Muscle of back (tissue), 11 donors: ENCODE measurements around the gene RNLS. TPM values are rescaled to one million over a fixed set of nuclear protein-coding genes. Genes with fewer than 3 reads are reported as not detected.

ENCODE experiments used
- DNase-seq, 3 donors: peaks; one replicate each; pipeline versions ENCODE4 v3.0.0 to v3.0.0-alpha.2; 2013
- polyA plus RNA-seq, 10 donors: library from polyadenylated mRNA; unstranded; fragments of 120-200 nt; gene quantifications; one replicate each; pipeline ENCODE4 v1.2.1, GENCODE V29; 2013; ENCODE audit not compliant: insufficient read length in 10 of 10

The RNLS gene
- polyA plus RNA-seq, 10 donors: 2.1 to 4.1 (median 3.2) TPM

DNA sequence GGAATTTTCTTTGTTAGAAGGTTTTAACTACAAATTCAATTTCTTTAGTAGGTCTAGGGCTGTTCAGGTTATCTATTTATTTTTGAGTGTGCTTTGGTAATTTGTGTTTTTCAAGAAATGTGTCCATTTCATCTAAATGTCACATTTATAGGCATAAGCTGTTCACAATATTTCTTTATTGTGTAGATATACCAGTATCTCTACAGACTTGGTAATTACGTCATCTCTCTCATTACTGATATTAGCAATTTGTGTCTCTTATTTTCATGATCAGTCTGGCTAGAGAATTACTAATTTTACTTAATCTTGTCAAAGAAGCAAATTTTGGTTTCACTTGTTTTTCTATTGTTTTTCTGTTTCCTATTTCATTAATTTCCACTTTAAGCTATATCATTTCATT lies 152.0 kb downstream of the RNLS start:
- DNase-seq: no peak

DNA sequence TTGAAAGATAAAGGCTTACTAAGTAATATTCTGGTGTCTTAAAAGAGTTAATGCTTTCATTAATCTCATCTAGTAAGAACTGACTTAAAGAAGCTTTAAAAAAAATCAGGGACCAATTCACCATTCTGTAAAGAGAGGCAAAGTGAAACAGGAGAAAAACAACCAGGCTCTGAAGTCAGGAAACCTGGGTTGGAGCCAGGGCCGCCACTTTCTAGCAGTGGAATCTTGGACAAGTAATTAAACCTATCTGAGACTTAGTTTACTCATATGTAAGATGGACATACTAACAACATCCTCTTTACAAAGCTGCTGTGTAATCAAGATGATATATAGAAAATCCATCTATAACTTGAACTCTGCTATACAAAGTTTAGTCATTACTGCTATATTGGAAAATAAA lies 154.1 kb downstream of the RNLS start:
- DNase-seq: no peak

DNA sequence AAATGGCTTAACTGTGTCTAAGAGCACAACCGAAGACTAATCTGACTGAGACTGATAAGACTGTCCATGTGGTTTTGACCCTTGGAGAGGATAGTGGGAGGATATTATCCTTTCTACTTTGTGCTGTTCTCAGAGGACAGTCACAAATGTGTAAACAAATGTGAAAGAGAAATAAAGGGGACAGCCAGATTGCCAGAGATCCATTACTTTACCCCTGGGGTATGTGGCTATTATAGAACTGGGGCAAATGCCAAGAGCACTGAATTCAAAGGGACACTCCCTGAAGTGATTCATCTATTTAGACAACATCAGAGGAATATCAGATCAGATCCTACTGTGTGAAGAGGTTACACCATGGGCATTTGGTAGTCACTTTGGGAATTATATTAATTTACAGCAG lies 154.7 kb downstream of the RNLS start:
- DNase-seq: no peak

DNA sequence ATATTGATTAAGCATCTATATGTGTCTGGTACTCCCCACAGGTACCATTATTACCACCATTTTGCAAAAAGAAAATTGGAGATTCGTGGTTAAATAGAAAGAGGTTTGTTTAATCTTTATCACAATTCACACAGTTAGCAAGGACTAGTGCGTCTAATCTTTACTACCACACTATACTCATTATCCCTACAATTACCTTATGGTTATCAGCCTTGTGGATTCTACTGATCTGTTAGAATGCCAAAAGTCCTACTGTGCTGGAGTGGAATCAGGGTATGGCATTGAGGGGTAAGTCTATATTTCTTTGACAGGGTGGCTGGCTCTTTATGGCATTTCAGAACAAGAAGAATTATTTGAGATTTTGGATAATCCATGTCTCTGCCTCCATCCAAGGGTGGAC lies 156.1 kb downstream of the RNLS start:
- DNase-seq: no peak

DNA sequence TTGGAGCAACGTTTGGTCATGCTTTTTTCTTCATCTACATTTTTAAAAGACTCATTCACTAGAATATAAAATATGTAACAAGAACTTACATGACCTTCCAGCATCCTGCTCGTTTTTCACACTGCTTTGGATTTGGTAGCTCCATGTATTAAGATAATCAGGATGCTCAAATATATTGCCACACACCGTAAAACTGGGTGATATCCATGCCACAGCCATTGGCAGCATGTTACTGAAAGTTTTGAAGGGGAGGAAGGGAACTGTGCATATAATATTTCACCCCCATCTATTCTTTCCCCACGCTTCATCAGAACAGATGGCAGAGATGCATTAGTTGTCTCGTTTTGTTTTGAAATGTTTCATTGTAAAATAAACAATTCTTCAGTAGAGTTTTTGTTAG lies 158.2 kb downstream of the RNLS start:
- no peak for DNase-seq

DNA sequence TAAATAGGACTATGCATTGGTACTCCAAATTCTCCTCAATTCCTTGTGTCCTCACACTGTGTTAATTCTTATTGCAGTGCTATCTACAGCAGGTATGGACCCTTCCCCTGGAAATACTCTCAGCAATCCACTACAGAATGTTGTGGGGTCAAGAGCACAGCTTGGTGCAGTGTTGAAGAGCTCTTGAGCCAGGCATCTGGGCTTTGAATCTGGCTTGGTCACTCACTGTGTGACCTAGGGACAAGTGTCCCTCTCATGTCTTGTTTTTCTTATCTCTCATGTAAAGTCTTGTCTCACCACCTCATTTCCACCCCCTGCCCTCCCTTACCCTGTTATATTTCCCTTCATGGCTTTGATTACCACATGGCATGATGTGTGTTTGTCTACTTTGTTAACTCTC lies 159.4 kb downstream of the RNLS start:
- DNase-seq: no peak

DNA sequence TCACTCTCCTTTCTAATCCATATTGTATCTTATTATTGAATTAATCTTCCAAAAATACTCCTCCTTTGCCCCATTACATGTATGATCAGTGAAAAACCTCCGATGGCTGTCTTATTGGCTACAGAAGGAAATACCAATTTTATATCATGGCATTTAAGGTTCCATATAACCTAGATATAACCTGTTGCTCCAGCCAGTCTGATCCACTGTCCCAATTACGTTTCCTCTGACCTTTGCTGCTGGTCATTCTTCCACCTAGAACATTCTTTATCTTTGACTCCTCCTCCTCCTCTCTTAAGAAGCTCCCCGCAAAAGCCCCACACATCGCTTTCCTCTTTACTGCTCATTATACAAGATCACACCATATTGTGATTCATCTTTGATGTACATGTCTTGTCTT lies 161.5 kb downstream of the RNLS start:
- DNase-seq: no peak

DNA sequence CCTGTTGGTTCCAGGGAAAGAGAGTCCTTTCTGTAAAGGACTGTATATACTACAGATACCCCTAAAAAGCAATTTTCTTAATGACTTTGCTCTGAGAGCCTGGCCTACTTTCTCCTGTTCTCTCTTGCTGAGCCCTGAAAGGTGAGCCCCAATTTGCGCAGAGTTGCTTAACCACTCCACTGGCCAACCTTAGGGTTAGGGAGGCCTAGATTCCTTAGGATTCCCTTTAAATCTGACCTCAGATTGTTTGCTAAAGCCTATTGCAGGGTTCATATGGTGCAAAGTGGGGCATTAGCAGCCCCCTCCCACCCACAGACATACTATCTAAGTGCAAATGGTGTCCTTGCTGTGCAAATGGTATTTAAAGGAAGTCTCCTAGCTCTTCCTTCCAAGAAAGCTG lies 164.2 kb downstream of the RNLS start:
- no peak for DNase-seq

DNA sequence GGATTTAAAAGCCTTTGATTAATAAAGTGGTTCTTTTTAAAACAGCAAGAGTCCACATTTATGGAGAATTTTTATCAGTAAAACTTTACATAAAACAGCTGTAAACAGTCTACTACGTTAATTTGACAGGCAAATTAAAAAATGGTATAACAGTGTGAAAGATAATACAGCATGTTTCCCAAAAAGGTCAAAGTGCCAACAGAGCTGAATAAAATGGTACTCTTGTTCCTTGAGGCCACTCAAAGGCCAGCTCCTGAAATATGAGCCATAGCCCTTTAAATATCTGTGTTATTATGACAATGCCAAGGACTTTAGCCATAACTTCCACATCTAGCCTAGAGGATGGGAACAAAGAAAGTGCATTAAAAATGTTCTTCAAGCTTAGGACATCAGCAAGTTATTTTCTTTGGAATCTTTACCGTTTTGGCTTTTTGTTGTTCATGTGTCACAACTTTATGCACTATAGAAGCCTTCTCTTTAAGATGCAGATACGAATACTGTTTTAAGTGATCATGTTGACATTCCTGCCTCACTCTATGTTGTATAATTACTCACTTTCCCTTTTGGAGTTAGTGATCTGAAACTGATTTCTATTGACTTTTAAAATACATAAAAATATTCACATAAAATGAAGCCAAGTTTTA lies 165.6 kb downstream of the RNLS start:
- DNase-seq: peak in 1 of 3 donors; percentile 62

DNA sequence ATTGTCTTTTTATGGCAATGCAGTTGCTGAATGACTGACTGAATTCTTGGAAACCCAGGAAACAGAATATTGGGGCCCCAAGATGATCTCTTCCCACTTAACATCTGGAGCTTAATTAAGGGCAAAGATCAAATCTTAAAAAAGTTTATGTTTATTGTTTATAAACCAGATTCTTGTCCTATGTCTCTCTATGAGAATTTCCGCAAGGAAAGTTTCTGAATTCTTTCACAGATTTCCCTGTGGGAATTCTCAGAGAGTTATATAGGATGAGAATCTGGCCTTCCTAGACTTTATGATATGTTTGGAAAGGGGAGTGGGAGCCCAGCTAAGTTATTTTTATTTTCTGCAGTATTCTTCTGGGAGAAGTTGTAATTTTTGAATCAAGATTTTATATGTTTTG lies 166.3 kb downstream of the RNLS start:
- peak in 1 of 3 donors; percentile 67 for DNase-seq

DNA sequence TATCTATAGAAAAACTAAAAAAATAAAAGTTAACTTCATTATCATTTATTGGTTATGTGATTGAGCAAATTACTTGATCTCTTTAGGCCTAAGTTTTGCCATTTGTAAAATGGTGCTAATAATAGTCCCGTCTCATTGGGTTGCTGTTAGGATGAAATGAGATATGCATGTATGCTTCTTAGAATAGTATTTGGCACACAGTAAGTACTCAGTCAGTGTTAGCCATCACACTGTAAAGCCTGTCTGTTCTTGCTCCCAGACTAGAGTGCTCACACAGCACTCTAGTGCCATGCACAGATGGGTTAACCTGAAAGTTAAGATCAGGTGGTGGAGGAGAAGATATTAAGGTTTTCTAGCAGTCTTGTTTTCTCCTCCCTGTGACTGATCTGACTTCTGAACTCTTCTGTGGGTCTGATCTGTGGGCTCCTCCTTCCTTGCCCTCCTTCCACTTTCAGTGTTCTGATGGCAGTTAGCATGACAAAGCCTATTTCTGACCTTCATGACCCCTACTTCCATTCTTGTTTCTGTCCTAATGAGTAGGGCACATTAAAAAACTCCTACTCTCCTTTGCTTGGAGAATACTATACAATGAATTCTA lies 167.5 kb downstream of the RNLS start:
- DNase-seq: peak in 1 of 3 donors; percentile 6

DNA sequence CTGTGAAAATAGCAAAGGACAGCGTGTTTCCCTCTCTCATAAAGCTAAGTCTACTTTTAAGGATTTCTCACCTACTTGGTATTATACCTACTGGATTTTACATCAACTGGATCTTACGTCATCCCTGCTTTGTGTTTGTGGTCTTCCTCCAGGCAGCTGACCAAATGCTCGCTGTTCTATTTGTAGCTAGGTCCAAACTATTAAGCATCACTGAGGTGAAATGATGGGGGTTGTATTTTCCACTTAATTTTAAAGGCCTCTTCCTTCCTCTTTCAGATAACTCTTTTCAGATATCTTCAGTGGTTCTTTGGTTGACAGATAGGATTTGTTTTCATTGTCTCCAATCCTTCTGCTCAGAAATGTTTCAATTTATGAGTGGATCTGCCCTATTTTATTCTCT lies 169.7 kb downstream of the RNLS start:
- DNase-seq: no peak

DNA sequence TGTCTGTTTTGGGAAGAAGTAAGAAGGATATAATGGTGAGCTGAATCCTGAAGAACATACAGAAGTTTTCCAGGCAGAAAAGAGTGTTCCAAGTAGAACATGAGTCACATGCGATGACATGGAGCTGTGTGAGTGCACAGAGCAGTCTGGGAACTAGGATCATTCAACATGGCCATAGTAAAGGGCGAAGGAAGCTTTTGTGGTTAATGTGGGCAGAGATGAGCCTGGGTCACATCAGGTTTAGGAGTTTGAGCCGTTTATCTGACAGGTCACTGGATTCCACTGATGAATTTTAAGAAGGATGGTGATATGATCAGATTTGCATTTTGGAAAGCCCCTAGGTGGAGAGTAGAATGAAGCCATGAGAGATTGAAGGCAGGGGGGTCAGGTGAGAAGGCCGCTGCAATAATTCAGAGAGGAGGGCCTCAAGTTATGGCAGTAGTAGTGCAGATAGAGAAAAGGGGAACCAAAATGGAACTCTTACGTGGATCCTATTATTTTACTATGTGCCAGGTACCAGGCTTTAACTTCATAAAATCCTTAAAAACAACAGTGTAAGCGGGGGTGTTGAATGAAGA lies 171.3 kb downstream of the RNLS start:
- no peak for DNase-seq

DNA sequence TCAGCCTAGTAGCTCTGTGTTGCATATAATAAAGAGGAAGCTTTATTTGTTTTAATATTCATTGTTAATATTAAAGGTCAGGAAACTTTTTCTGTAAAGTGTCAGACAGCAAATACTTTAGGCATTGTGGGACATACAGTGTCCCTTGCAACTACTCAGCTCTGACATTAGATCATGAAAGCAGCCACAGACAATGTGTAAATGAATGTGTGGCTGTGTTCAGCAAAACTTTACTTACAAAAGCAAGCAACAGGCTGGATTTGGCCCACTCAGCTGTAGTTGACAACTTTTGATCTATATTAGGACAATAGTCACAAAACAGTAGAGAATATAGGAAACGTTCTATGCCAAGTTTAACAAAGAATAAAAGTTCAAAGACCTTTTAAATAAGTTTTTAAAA lies 173.3 kb downstream of the RNLS start:
- DNase-seq: no peak

DNA sequence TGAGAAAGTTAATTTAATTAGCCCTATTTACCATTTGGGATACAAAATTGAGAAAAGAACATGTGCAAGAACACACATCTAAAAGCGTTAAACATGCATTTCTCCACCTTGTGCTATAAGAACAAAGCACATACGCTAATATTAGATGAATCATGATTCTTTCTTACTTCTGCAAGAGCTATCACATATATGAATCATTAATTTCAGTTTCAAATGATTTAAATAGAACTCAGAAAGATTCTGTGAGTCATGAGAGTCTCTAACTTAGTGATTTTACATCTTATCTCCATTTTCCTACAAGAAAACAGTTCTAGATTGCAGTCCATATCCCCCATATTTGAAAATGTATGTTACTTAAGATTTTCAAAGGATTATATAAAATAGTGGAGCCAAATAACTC lies 173.9 kb downstream of the RNLS start:
- no peak for DNase-seq

DNA sequence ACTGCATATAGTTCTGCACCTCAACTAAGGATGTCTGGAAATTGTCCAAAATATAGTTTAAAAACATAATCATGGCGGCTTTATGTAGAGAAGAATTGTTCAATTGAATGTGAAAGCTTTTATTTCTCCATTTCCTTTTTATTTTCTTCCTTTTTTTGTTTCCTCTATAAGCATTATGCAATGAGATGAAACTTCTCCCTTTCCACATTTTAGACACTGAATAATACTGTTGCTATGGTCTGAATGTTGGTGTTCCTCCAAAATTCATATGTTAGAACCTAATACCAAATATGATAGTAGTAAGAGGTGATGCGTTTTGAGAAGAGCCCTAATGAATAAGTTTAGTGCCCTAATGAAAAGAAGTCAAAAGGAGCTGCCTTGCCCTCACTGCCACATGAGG lies 175.0 kb downstream of the RNLS start:
- no peak for DNase-seq

DNA sequence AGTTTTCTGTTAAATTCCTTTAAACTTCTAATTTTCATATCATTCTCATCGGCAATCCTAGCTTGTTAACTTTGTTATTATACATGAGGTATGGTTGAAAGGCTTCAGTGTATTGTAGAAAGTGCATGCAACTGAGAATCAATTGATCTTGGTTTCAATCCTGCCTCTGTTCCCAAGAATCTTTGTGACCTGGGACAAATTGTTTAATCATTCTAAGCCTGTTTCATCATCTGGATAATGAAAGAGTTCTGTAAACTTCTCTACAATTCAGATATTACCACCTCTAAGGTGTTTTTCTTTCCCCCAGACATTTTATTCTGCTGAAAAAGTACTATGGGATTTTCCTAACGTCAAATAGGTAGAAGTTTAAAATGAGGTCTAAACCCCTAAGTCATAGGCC lies 179.0 kb downstream of the RNLS start:
- DNase-seq: no peak

DNA sequence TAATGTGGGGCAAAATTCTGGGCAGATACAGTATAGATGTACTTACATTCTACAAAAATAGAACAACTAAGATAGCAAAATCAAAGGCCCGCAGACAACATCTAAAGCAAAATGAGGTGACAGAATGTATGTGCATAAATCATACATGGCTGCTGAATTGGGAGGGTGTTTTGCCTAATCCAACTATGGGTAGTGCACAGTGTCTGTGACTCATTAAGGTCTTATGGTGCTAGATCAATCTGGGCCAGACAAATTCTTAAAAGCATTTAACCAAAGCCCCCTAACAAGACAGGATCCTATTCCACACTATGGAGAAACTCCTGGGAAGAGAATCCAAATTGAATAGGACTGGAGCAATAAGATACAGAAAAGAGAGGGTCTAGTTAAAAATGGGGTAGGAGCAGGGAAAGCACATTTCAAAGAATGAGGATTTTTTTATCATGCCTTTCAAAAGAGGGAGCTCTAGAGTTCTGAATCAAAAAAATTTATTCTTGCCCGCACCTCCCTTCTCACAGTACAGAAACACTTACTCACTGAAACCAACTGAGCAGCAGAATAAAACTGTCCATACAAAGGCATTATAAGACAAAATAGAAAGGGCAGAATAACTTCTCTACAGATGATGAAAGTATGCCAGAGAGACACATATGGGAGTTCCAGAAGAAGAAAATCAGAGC lies 181.3 kb downstream of the RNLS start:
- DNase-seq: no peak

DNA sequence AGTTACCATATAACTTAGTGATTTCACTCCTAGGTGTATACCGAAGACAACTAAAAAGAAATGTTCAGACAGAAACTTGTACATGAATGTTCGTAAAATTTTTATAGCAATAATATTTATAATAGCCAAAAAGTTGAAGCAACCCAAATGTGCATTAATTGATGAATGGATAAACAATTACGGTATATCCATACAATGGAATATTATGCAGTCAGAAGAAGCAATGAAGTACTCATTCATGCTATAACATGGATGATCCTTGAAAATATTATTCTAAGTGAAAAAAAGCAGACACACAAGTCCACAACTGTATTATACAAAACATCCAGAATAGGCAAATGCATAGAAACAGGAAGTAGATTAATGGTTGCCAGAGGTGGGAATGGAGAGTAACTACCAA lies 183.9 kb downstream of the RNLS start:
- no peak for DNase-seq

DNA sequence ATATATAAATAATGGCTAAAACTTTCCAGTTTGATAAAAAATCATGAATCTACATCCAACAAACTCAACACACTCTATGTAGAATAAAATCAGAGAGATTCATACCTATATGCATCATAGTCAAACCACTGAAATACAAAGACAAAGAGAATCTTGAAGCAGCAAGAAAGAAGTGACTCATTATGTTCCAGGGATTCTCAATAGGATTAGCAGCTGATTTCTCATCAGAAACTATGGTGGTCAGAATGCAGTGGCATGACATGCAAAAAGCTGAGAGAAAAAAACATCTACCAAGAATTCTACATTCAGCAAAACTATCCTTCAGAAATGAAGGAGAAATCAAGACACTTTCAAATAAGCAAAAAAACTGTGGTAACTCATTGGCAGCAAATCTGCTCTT lies 187.4 kb downstream of the RNLS start:
- DNase-seq: no peak

DNA sequence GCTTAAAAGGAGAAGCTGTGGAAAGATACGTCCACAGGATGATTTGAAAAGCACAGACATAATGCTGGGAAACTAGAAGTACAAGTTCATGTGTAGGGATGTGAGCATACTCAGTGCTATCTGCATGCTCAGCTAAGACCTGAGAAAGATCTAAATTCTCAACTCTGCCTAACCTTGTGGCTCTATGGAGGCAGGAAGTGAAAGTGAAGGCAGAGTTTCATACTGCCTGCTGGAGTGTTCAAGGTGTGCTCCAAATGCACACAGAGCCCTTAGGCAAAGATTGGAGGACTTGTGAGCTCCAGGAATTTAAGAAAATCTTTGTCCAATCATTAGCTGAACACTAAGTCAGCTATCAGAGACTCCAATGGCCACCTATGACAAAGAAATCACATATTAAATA lies 190.9 kb downstream of the RNLS start:
- DNase-seq: no peak

DNA sequence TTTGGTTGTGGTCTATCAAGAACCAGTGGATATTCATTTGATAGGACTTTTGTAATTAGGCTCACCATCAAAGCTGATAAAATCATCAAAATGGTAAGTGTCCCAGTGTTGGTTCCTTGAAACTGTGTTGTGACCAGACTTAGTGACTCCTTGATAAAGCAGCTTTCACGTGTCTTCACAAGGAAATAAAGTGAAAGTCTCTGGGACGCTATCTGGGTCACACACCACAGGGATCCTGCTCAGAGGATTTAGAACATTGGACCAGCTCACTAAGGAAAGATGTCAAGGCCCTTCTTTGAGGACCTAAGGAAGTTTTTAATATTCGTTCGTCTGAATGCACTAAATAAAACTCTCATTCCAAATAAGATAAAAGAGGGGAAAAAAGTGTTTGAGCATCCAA lies 193.1 kb downstream of the RNLS start:
- DNase-seq: no peak

DNA sequence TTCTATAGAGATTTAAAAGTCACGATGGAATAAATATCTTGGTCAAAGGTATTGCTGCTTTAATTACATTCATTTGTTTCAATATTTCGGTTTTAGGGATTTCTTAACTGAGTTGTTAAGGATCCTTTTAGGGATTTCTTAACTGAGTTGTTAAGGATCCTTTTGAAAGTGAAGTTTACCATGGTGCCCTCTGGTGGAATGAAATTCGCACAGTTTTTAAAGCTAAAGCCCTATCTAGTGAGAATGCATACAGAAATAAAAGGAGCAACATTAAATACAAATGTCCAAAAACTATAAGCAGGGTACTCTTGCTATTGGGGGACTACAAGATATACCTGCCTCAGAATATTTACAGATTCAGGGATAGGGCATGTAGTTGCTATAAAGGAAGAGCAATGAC lies 193.7 kb downstream of the RNLS start:
- DNase-seq: peak; percentile 54 to 74 (median 64)
